CD4-positive, alpha-beta T cell treated with Interferon alpha-2 for 1 hour (primary cell): ENCODE measurements around the gene TTC27.

ENCODE experiments used
- DNase-seq, 2 donors: peaks; one replicate each; pipeline ENCODE4 v3.0.0-alpha.2; 2020 to 2022

The TTC27 gene

GRCh38 chr2:32758232-32758631 is 130.4 kb downstream of the TTC27 start:
- DNase-seq = no peak

DNA sequence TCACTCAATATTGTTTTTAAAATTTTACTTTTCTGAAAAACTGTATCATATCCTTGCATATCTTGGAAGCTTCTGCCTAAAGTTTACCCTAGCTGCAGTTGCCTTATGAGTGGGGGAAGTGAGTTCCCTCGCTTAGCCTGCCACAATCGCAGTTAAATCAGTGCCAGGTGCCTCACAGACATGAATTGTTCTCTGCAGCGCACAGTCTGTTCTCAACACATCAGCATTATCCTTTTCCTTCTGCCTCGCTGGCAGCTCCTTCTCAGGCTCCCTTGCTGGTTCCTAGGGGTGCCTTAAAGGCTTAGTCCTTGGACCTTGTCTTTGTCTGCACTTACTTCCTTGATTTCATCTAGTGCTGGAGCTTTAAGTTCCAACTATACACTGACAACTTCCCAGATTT is 132.8 kb downstream of the TTC27 start:
- DNase-seq = no peak

GRCh38 chr2:32768387-32769174 is 140.7 kb downstream of the TTC27 start:
- no peak for DNase-seq

GRCh38 chr2:32770360-32770759 is 142.5 kb downstream of the TTC27 start:
- DNase-seq = no peak

DNA sequence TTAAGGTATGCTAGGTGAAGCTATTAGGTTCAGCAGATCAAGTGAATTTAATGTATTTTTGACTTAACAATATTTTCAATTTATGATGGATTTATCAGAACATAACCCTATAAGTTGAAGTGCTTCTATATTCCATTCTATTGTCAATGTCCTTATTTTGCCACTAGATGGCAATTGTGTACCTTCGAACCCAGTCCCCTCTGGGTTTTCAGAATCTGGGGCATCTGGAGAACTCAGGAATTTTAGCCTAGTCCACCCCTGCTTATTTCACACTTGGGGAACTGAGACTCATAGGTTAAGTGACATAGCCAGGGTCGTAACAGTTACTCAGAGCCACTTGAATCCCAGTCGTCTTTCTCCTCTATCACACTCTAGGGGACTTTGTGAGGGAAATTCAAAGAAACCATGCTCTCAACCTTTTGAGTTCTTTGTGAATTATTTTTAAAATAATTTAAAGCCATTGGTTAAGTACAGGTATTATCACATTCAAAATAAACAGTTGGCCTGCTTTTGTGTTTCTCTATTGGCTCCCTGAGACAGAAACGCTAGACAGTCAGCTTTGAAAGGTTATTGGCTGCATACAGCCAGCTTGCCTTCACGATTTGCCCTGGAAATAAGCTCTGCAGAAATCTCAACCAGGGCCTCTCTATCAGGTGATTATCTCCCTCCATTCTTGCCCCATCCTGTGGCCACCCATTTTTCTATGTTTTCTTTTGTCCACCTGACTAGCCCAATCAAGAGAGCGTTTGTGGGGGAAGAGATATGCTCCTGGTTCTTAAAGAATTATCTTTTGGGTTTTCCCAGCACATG is 145.0 kb downstream of the TTC27 start:
- DNase-seq = no peak

- no peak for DNase-seq
These were observed 145.6 kb downstream of the TTC27 start for GRCh38 chr2:32773448-32773808.

GRCh38 chr2:32775954-32776353 is 148.1 kb downstream of the TTC27 start:
- DNase-seq = no peak

- DNase-seq = no peak
These were observed 149.9 kb downstream of the TTC27 start for GRCh38 chr2:32777714-32778113.

GRCh38 chr2:32780961-32781360 is 153.1 kb downstream of the TTC27 start:
- no peak for DNase-seq

DNA sequence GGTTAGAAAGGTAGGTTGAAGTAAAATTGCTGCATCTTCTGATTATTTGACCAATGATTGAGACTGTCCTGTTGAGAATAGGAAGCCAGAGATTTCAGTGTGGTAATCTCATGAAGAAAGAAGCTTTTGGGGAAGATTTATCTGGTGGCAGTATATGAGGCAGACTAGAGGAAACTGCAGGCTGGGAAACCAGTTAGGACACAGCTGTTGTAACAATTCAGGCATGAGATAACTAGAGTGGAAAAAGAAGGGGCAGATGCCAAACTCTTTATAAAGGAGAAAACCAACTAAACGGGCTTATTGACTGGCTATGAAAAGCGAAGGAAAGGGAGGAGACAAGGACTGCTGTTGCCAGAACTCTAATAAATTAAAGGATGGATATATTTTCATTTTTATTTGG is 155.6 kb downstream of the TTC27 start:
- no peak for DNase-seq

DNA sequence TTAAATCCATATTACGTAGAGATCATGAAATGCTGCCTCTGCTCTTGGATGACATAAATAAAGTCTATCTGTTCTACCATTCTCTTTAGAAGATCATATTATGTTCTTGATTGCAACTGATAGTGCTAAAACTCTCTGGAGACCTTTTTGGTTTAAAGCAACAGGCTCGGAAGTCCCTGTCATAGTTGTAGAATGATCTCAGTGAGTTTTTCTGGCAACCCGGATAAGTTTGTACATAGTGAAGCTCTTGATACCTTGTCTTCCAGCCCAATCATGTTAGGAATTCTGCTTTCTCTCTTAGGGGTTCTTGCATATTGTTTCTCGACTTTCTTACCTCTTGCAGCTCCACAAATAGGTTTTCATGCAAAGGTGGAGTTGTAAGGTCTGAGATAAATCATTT is 156.1 kb downstream of the TTC27 start:
- DNase-seq = no peak

DNA sequence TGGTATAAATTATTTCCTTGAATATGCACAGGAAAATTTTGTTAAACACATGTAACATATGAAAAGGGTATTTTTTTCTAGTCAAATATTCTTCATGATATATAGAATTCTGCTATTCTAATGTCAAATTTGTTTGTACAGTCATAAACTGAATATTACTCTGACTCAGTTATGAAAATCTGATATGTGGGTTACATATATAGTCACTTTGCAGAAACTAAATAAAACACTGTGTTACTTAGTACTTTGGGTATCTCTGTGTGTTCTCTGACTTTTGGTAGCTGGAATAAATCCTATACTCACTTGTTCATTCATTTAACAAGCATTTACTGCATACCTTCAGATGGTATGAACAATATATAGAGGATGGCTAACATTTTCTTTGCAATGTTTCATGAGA is 159.4 kb downstream of the TTC27 start:
- no peak for DNase-seq

DNA sequence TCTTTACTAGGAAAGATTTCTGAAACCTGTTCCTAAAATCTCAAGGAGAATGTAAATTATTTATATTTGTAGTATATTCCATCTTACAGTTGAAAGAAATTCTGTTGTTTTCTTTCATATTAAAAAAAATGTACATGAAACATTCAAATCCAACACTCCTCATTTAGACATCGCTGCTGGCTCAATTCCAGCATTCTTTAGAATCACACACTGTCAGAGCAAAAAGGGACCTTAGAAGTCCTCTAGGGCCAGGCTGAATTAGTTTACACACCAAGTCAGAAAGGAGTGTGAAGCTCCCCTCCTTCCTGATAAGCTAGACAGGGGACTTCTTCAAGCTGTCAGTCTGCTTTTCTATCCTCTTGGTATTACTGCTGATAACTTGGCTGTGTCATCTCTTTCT is 160.3 kb downstream of the TTC27 start:
- DNase-seq = no peak

GRCh38 chr2:32792416-32792815 is 164.6 kb downstream of the TTC27 start:
- DNase-seq = no peak

DNA sequence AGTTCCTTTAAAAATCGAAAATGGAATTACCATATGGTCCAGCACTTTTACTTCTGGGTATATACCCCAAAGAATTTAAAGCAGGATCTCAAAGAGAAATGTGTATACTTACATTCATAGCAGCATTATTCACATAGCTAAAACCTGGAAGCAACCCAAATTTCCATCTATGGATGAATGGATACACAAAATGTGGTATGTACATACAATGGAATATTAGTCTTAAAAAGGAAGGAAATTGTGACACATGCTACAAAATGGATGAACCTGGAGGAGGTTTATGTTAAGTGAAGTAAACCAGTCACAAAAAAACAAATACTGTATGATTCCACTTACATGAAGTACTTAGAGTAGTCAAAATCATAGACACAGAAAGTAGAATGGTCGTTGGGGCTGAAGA is 171.0 kb downstream of the TTC27 start:
- DNase-seq = no peak

- DNase-seq = no peak
These were observed 173.9 kb downstream of the TTC27 start for GRCh38 chr2:32801741-32802140.

DNA sequence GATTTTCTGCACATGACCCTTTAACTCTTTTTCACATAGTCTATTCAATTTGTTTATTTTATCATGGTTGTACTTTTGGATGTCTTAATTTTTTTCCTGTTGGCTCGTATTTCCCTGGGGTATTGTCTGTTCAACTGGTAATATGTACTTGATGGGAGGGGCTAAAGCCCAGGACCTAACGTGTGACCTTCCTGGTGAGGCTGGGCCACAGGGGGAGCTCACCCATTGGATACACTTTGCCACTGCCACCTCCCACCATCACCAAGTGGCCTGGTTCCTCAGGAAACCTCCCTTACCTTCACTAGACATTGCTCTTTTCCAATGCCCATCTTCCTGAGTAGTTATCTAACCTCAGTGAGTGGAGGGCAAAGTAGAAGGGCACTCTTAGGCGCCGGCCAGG is 175.0 kb downstream of the TTC27 start:
- no peak for DNase-seq

- DNase-seq = no peak
These were observed 176.4 kb downstream of the TTC27 start for GRCh38 chr2:32804205-32804604.

GRCh38 chr2:32805104-32806095 is 177.6 kb downstream of the TTC27 start:
- DNase-seq = no peak

DNA sequence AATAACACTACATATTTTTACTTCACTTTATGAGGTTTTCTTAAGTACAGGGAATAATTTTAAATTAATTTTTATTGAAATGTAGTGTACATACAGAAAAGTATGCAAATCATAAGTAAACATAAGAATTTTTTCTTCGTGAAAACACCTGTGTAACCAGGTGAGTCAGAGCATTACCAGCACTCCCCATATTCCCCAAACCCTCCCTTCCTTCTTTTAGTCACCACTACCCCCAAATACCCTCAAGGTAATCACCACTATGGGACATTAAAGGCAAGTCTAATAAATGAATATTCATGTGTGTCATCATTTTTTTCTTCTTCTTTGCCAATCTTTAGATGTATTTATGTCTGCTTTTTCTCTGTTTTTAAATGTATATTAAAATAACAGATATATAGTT is 179.0 kb downstream of the TTC27 start:
- no peak for DNase-seq

DNA sequence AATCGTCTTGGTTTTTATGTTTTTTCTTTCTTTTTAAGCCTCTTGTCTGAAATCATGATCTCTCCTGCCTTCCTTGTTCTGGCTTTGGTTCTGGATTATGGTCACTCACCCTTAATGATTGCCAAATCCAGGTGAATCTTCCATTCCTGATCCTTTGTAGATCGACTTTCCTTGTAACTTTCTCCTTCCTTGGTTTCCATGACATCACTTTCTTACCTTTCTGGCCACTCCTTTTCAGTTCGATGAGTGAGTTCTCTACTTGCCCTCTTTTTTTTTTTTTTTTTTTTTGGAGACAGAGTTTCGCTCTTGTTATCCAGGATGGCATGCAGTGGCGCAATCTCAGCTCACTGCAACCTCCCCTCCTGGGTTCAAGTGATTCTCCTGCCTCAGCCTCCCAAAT is 179.8 kb downstream of the TTC27 start:
- no peak for DNase-seq

GRCh38 chr2:32810909-32811495 is 183.2 kb downstream of the TTC27 start:
- no peak for DNase-seq

DNA sequence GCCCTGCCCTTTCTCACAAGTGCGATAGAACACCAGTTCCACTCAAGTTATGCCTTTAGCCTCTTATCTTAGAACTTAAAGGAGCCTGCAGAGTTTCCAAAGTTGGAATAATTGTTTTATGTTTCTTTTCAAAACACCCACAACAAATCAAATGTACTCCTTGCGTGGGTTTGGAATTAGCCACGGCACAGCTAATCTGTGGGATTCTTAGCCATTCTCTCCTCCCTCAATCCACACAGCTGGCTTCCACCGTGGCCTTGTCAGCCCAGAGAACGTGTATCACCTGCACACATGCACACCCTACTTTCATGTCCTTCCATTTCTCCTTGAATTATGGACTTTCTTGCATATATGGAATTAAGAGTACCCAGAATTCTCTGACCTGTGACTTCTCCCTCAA is 183.8 kb downstream of the TTC27 start:
- no peak for DNase-seq
